Measurements from ENCODE around the gene NEDD9. TPM values are rescaled to one million over a fixed set of nuclear protein-coding genes. Genes with fewer than 3 reads are reported as not detected.
A peak's percentile ranks its signal among the peaks of the same experiment; 100 is the strongest.

NEDD9 gene
- total and polyA plus RNA-seq, 2 of the 13 experiments (the other 11 are each of a cell fraction or from before 2014, with no cell fraction given), result 27.1 to 389 TPM

DNA sequence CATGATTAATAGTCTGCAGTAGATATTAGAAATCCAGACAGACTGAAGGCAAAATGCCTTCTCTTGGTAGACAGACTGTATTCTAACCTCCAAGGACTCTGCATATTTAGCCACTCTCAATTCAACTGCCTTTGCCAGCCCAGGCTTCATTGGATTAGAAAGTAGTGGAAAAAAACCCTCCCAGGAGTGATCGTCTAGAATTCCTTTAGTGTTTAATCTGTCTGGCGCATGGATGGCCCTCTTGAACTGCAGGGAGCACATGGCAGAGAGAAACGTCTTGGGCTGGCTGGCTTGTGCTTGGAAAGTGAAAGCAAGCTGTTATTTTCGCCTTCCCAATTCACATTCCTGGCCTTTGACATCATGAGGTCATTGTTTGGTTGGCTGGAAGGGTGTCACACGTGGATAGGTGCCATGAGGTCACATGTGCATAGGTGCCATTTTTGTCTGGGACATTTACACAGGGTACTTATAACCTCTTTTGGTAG, 30.9 kb upstream of the NEDD9 start (continued):
- TF ChIP-seq, protein P1, sequence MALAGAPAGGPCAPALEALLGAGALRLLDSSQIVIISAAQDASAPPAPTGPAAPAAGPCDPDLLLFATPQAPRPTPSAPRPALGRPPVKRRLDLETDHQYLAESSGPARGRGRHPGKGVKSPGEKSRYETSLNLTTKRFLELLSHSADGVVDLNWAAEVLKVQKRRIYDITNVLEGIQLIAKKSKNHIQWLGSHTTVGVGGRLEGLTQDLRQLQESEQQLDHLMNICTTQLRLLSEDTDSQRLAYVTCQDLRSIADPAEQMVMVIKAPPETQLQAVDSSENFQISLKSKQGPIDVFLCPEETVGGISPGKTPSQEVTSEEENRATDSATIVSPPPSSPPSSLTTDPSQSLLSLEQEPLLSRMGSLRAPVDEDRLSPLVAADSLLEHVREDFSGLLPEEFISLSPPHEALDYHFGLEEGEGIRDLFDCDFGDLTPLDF (CRISPR knock-in tag; IDR thresholded peaks at IDR 0.05), result no peak
- no peak for TF ChIP-seq KDM1A (CRISPR knock-in tag; IDR thresholded peaks at IDR 0.05)
- TF ChIP-seq, protein P2, sequence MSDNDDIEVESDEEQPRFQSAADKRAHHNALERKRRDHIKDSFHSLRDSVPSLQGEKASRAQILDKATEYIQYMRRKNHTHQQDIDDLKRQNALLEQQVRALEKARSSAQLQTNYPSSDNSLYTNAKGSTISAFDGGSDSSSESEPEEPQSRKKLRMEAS (IDR thresholded peaks at IDR 0.05), result peak; percentile 49; the same call in 1 of the 2 replicates
- no peak for TF ChIP-seq ZNF616 (CRISPR knock-in tag; IDR thresholded peaks at IDR 0.05; ENCODE audit: low read depth)
- no peak for TF ChIP-seq EP300 (IDR thresholded peaks at IDR 0.05; ENCODE audit: low read depth in 2 of 2, low read length in 2 of 2)
- TF ChIP-seq EP300 (CRISPR knock-in tag; IDR thresholded peaks at IDR 0.05; ENCODE audit: borderline replicate concordance), result no peak
- TF ChIP-seq, protein P3, sequence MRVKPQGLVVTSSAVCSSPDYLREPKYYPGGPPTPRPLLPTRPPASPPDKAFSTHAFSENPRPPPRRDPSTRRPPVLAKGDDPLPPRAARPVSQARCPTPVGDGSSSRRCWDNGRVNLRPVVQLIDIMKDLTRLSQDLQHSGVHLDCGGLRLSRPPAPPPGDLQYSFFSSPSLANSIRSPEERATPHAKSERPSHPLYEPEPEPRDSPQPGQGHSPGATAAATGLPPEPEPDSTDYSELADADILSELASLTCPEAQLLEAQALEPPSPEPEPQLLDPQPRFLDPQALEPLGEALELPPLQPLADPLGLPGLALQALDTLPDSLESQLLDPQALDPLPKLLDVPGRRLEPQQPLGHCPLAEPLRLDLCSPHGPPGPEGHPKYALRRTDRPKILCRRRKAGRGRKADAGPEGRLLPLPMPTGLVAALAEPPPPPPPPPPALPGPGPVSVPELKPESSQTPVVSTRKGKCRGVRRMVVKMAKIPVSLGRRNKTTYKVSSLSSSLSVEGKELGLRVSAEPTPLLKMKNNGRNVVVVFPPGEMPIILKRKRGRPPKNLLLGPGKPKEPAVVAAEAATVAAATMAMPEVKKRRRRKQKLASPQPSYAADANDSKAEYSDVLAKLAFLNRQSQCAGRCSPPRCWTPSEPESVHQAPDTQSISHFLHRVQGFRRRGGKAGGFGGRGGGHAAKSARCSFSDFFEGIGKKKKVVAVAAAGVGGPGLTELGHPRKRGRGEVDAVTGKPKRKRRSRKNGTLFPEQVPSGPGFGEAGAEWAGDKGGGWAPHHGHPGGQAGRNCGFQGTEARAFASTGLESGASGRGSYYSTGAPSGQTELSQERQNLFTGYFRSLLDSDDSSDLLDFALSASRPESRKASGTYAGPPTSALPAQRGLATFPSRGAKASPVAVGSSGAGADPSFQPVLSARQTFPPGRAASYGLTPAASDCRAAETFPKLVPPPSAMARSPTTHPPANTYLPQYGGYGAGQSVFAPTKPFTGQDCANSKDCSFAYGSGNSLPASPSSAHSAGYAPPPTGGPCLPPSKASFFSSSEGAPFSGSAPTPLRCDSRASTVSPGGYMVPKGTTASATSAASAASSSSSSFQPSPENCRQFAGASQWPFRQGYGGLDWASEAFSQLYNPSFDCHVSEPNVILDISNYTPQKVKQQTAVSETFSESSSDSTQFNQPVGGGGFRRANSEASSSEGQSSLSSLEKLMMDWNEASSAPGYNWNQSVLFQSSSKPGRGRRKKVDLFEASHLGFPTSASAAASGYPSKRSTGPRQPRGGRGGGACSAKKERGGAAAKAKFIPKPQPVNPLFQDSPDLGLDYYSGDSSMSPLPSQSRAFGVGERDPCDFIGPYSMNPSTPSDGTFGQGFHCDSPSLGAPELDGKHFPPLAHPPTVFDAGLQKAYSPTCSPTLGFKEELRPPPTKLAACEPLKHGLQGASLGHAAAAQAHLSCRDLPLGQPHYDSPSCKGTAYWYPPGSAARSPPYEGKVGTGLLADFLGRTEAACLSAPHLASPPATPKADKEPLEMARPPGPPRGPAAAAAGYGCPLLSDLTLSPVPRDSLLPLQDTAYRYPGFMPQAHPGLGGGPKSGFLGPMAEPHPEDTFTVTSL (CRISPR knock-in tag; IDR thresholded peaks at IDR 0.05; ENCODE audit: borderline replicate concordance), result no peak
- no peak for TF ChIP-seq CEBPG (CRISPR knock-in tag; IDR thresholded peaks at IDR 0.05)
- TF ChIP-seq RORA (CRISPR knock-in tag; IDR thresholded peaks at IDR 0.05), result no peak
- peak; percentile 69 for TF ChIP-seq ATF7 (IDR thresholded peaks at IDR 0.05)
- TF ChIP-seq ATF7 (CRISPR knock-in tag; IDR thresholded peaks at IDR 0.05), result 0 out of 2 replicates have a peak, but pooled peaks have one; percentile 47
- no peak for TF ChIP-seq ZNF331 (CRISPR knock-in tag; IDR thresholded peaks at IDR 0.05)
- TF ChIP-seq MEIS1 (CRISPR knock-in tag; IDR thresholded peaks at IDR 0.05; ENCODE audit: borderline replicate concordance), result no peak
- TF ChIP-seq, protein P4, sequence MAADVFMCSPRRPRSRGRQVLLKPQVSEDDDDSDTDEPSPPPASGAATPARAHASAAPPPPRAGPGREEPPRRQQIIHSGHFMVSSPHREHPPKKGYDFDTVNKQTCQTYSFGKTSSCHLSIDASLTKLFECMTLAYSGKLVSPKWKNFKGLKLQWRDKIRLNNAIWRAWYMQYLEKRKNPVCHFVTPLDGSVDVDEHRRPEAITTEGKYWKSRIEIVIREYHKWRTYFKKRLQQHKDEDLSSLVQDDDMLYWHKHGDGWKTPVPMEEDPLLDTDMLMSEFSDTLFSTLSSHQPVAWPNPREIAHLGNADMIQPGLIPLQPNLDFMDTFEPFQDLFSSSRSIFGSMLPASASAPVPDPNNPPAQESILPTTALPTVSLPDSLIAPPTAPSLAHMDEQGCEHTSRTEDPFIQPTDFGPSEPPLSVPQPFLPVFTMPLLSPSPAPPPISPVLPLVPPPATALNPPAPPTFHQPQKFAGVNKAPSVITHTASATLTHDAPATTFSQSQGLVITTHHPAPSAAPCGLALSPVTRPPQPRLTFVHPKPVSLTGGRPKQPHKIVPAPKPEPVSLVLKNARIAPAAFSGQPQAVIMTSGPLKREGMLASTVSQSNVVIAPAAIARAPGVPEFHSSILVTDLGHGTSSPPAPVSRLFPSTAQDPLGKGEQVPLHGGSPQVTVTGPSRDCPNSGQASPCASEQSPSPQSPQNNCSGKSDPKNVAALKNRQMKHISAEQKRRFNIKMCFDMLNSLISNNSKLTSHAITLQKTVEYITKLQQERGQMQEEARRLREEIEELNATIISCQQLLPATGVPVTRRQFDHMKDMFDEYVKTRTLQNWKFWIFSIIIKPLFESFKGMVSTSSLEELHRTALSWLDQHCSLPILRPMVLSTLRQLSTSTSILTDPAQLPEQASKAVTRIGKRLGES (CRISPR knock-in tag; IDR thresholded peaks at IDR 0.05; ENCODE audit: borderline replicate concordance), result no peak
- TF ChIP-seq JUND (CRISPR knock-in tag; IDR thresholded peaks at IDR 0.05), result peak; percentile 37; the same call in 1 of the 2 replicates
- no peak for TF ChIP-seq YY1 (IDR thresholded peaks at IDR 0.05; ENCODE audit: insufficient read depth, insufficient replicate concordance, low read depth, low read length)
- TF ChIP-seq DPF2 (CRISPR knock-in tag; IDR thresholded peaks at IDR 0.05; ENCODE audit: borderline replicate concordance, low read depth), result no peak
- TF ChIP-seq RBM39 (IDR thresholded peaks at IDR 0.05; ENCODE audit: low read depth, low read length, poor library complexity, severe bottlenecking), result no peak
- 0 out of 2 replicates have a peak, but pooled peaks have one; percentile 30 for TF ChIP-seq BHLHE40 (IDR thresholded peaks at IDR 0.05; ENCODE audit: low read length)
- TF ChIP-seq SMYD3 (CRISPR knock-in tag; IDR thresholded peaks at IDR 0.05), result no peak
- TF ChIP-seq KDM4B (CRISPR knock-in tag; IDR thresholded peaks at IDR 0.05), result no peak

All from HepG2 (cell line).